GM23338 (cell line): ENCODE data around the gene NRF1. TPM values are rescaled to one million over a fixed set of nuclear protein-coding genes. Genes with fewer than 3 reads are reported as not detected.

ENCODE experiments used
- ATAC-seq: fragments of 200-7000 bp; cut with Tn5 transposase; 3 replicates; pipeline ENCODE4 v1.9.1; 2020
- DNase-seq: peaks from one replicate; pipeline ENCODE4 v3.0.0-alpha.2; 2015; ENCODE audit warnings: low spot score
- H2AFZ ChIP-seq: fragments of 200-600 bp; sonication (generic); 2 replicates; pipeline ENCODE4 v1.8.0; 2016; ENCODE audit warnings: antibody characterized with exemption, mild to moderate bottlenecking, moderate library complexity
- H3F3A ChIP-seq: fragments of 200-600 bp; sonication (generic); replicated peaks from 2 replicates; pipeline ENCODE4 v1.8.0; 2017; ENCODE audit warnings: antibody characterized with exemption, mixed run types, low read depth
- H3K27ac ChIP-seq: fragments of 200-600 bp; sonication (generic); 2 replicates; pipeline ENCODE4 v1.6.1; 2016; ENCODE audit warnings: low read depth
- H3K27me3 ChIP-seq: fragments of 200-600 bp; sonication (generic); 2 replicates; pipeline ENCODE4 v1.8.0; 2016; ENCODE audit warnings: mild to moderate bottlenecking, mixed run types, moderate library complexity; ENCODE audit not compliant: insufficient read depth
- H3K36me3 ChIP-seq: fragments of 200-600 bp; sonication (generic); 2 replicates; pipeline ENCODE4 v1.8.0; 2016; ENCODE audit warnings: mild to moderate bottlenecking; ENCODE audit not compliant: insufficient read depth
- H3K4me1 ChIP-seq: fragments of 200-600 bp; sonication (generic); 2 replicates; pipeline ENCODE4 v1.8.0; 2016; ENCODE audit warnings: mild to moderate bottlenecking, moderate library complexity; ENCODE audit not compliant: insufficient read depth
- H3K4me2 ChIP-seq: fragments of 200-600 bp; sonication (generic); 2 replicates; pipeline ENCODE4 v1.7.1; 2017; ENCODE audit warnings: mixed run types
- H3K4me3 ChIP-seq: fragments of 200-600 bp; sonication (generic); 2 replicates; pipeline ENCODE4 v1.6.1; 2016; ENCODE audit warnings: mixed run types
- H3K79me2 ChIP-seq: fragments of 200-600 bp; sonication (generic); replicated peaks from 2 replicates; pipeline ENCODE4 v1.8.0; 2017; ENCODE audit warnings: mild to moderate bottlenecking; ENCODE audit not compliant: insufficient read depth
- H3K9me2 ChIP-seq: fragments of 200-600 bp; sonication (generic); 2 replicates; pipeline ENCODE4 v1.8.0; 2017; ENCODE audit not compliant: insufficient read depth
- H4K20me1 ChIP-seq: fragments of 200-600 bp; sonication (generic); replicated peaks from 2 replicates; pipeline ENCODE4 v1.8.0; 2017; ENCODE audit warnings: mild to moderate bottlenecking; ENCODE audit not compliant: insufficient read depth
- H3K27ac Mint-ChIP-seq: 2 replicates; pipeline ENCODE4 v1.8.0; 2020; ENCODE audit warnings: inconsistent platforms, mild to moderate bottlenecking, moderate library complexity, mixed read lengths
- H3K27me3 Mint-ChIP-seq: 3 replicates; pipeline ENCODE4 v1.8.0; 2022; ENCODE audit warnings: low read depth, mild to moderate bottlenecking, moderate library complexity, mixed read lengths, inconsistent platforms; ENCODE audit not compliant: insufficient read depth, poor library complexity
- H3K36me3 Mint-ChIP-seq: 3 replicates; pipeline ENCODE4 v1.8.0; 2021; ENCODE audit warnings: low read depth, mild to moderate bottlenecking, inconsistent platforms, moderate library complexity, mixed read lengths
- H3K4me1 Mint-ChIP-seq: 3 replicates; pipeline ENCODE4 v1.8.0; 2020; ENCODE audit warnings: mild to moderate bottlenecking, inconsistent platforms, mixed read lengths
- H3K4me3 Mint-ChIP-seq: 3 replicates; pipeline ENCODE4 v1.8.0; 2021; ENCODE audit warnings: moderate library complexity, mild to moderate bottlenecking, inconsistent platforms, mixed read lengths
- H3K9me3 Mint-ChIP-seq: 3 replicates; pipeline ENCODE4 v1.8.0; 2020; ENCODE audit warnings: moderate library complexity, mild to moderate bottlenecking, inconsistent platforms, mixed read lengths
- CREB1 ChIP-seq: fragments of 250-450 bp; sonication (Bioruptor Pico); IDR thresholded peaks from 2 replicates; pipeline ENCODE4 v1.5.0; 2020; ENCODE audit warnings: low read depth, mild to moderate bottlenecking, moderate library complexity
- CTCF ChIP-seq, 2 experiments: fragments of 200-600 bp in 1 of 2; sonication (generic) in 1 of 2; conservative IDR thresholded peaks; 2 replicates each; pipeline versions ENCODE4 v1.5.1 to v1.6.1; 2016 to 2017; ENCODE audit warnings: antibody characterized with exemption in 2 of 2, low read depth in 2 of 2, mild to moderate bottlenecking in 2 of 2, moderate library complexity in 1 of 2
- ETS1 ChIP-seq: IDR thresholded peaks from 2 replicates; pipeline ENCODE4 v1.6.1; 2016; ENCODE audit warnings: antibody characterized with exemption
- EZH2 ChIP-seq: fragments of 200-600 bp; sonication (generic); IDR thresholded peaks from one replicate; pipeline ENCODE4 v1.8.0; 2017; ENCODE audit warnings: antibody characterized with exemption, mild to moderate bottlenecking, low read depth; ENCODE audit not compliant: unreplicated experiment
- EZH2phosphoT487 ChIP-seq: fragments of 200-600 bp; sonication (generic); IDR thresholded peaks from one replicate; pipeline ENCODE4 v1.8.1; 2018; ENCODE audit warnings: antibody characterized with exemption; ENCODE audit not compliant: unreplicated experiment
- JUNB ChIP-seq: IDR thresholded peaks from one replicate; pipeline ENCODE4 v1.6.1; 2016; ENCODE audit warnings: antibody characterized with exemption; ENCODE audit not compliant: unreplicated experiment
- NANOG ChIP-seq: IDR thresholded peaks from 2 replicates; pipeline ENCODE4 v1.6.1; 2016; ENCODE audit warnings: antibody characterized with exemption, borderline replicate concordance
- POLR2AphosphoS5 ChIP-seq: IDR thresholded peaks from 2 replicates; pipeline ENCODE4 v1.6.1; 2016; ENCODE audit warnings: antibody characterized with exemption, low read depth
- REST ChIP-seq: IDR thresholded peaks from one replicate; pipeline ENCODE4 v1.6.1; 2018; ENCODE audit warnings: antibody characterized with exemption; ENCODE audit not compliant: unreplicated experiment
- STAT1 ChIP-seq: IDR thresholded peaks from one replicate; pipeline ENCODE4 v1.6.1; 2016; ENCODE audit warnings: antibody characterized with exemption; ENCODE audit not compliant: unreplicated experiment
- ZNF114 ChIP-seq: fragments of 250-450 bp; sonication (Bioruptor Pico); IDR thresholded peaks from 2 replicates; pipeline ENCODE4 v1.5.0; 2020; ENCODE audit warnings: mild to moderate bottlenecking, moderate library complexity
- ZNF331 ChIP-seq: fragments of 250-450 bp; sonication (Bioruptor Pico); IDR thresholded peaks from 2 replicates; pipeline ENCODE4 v1.5.0; 2020; ENCODE audit warnings: low read depth, mild to moderate bottlenecking, moderate library complexity
- ZNF462 ChIP-seq: fragments of 250-450 bp; sonication (Bioruptor Pico); IDR thresholded peaks from 2 replicates; pipeline ENCODE4 v1.5.0; 2020; ENCODE audit warnings: mild to moderate bottlenecking, moderate library complexity
- polyA plus RNA-seq: library from polyadenylated mRNA; unstranded; fragments of >200 nt; fragmentation: Nextera tagmentation; extraction: Ambion mirVana; gene quantifications from 2 replicates; pipeline ENCODE4 v1.2.1, GENCODE V29; 2016
- total RNA-seq: library from RNA; depleted of rRNA; stranded (reverse); fragments of >200 nt; shearing (Covaris generic); gene quantifications from 2 replicates; pipeline ENCODE4 v1.2.3, GENCODE V29; 2014

NRF1 gene
- total and polyA plus RNA-seq, 2 experiments from 2014 or later, result 5.3 to 24.6 TPM

- no peaks in the 10 kb centered on the region for H3K27me3 ChIP-seq
- no peak overlapping the region for H3K4me2 ChIP-seq
- no peaks in the 10 kb centered on the region; the same call in 1 of the 2 replicates for H4K20me1 ChIP-seq
- H3K36me3 Mint-ChIP-seq, result peaks cover 68% of the 10 kb centered on the region
- TF ChIP-seq STAT1 (no peak), EZH2phosphoT487 (no peak), CREB1 (CRISPR knock-in tag) (no peak), ZNF114 (CRISPR knock-in tag) (no peak), EZH2 (no peak), ETS1 (no peak), ZNF462 (CRISPR knock-in tag) (no peak), CTCF (conservative IDR thresholded peaks at IDR 0.05; ENCODE audit: low read depth in 2 of 2) (no peak), POLR2AphosphoS5 (no peak), JUNB (no peak), NANOG (no peak), ZNF331 (no peak), REST (no peak)
- H3K27ac ChIP-seq, result no peak overlapping the region
- DNase-seq (no peak), ATAC-seq (no peak)
- peaks cover 34% of the 10 kb centered on the region for H3K4me1 Mint-ChIP-seq
- H3K4me1 ChIP-seq, result peaks cover 14% of the 10 kb centered on the region
- peak overlapping the region; percentile 79 for H3K27ac Mint-ChIP-seq
- peaks cover 22% of the 10 kb centered on the region for H3K79me2 ChIP-seq
- no peak overlapping the region for H3K4me3 ChIP-seq
- no peaks in the 10 kb centered on the region; the same call in 2 of the 3 replicates for H3K9me3 Mint-ChIP-seq
- no peaks in the 10 kb centered on the region; the same call in 1 of the 2 replicates for H3K36me3 ChIP-seq
- H3K4me3 Mint-ChIP-seq, result no peak overlapping the region
- no peak overlapping the region for H2AFZ ChIP-seq
- peaks cover 10% of the 10 kb centered on the region for H3K27me3 Mint-ChIP-seq
- H3K9me2 ChIP-seq, result no peaks in the 10 kb centered on the region
- H3F3A ChIP-seq, result no peaks in the 10 kb centered on the region; the same call in 1 of the 2 replicates
Measured at GRCh38 chr7:129767120-129768015, 155.8 kb downstream of the NRF1 start.
